Esophagus (tissue), 2 donors: ENCODE data around the gene TTC16. TPM values are rescaled to one million over a fixed set of nuclear protein-coding genes. Genes with fewer than 3 reads are reported as not detected.

Experiments
- H3K27ac ChIP-seq, 2 donors: one replicate each; pipeline ENCODE4 v1.5.1; 2013; ENCODE audit warnings: low read depth in 2 of 2, mild to moderate bottlenecking in 2 of 2, inconsistent platforms in 1 of 2, low read length in 1 of 2, moderate library complexity in 1 of 2
- H3K27me3 ChIP-seq, 2 donors: one replicate each; pipeline ENCODE4 v1.6.1; 2013; ENCODE audit warnings: low read length in 2 of 2, control low read depth in 1 of 2, mild to moderate bottlenecking in 1 of 2; ENCODE audit not compliant: insufficient read depth in 2 of 2, control insufficient read depth in 1 of 2
- H3K36me3 ChIP-seq, 2 donors: one replicate each; pipeline ENCODE4 v1.6.1; 2013; ENCODE audit warnings: low read length in 1 of 2; ENCODE audit not compliant: control insufficient read depth in 2 of 2, insufficient read depth in 2 of 2
- H3K4me1 ChIP-seq, 2 donors: one replicate each; pipeline ENCODE4 v1.6.1; 2013; ENCODE audit warnings: low read length in 1 of 2; ENCODE audit not compliant: control insufficient read depth in 2 of 2, insufficient read depth in 2 of 2
- H3K4me3 ChIP-seq, 2 donors: one replicate each; pipeline ENCODE4 v1.5.1; 2013; ENCODE audit warnings: low read length in 2 of 2, mild to moderate bottlenecking in 2 of 2, low read depth in 1 of 2, moderate library complexity in 1 of 2
- H3K9me3 ChIP-seq, 2 donors: one replicate each; pipeline ENCODE4 v1.6.1; 2013; ENCODE audit warnings: mild to moderate bottlenecking in 2 of 2, low read depth in 1 of 2, low read length in 1 of 2, moderate library complexity in 1 of 2; ENCODE audit not compliant: control insufficient read depth in 2 of 2, insufficient read depth in 1 of 2
- WGBS, 2 donors: extraction: QIAGEN DNeasy Blood & Tissue Kit; methylation state at CpG; one replicate each; pipeline ENCODE4 v1.1.7; 2013; 5-methylcytosine and 5-hydroxymethylcytosine counted together
- polyA plus RNA-seq, 2 donors: library from polyadenylated mRNA; stranded (reverse); fragments of 200-250 nt; gene quantifications; one replicate each; pipeline ENCODE4 v1.2.3, GENCODE V29; 2013
- donor health status: healthy with polysubstance abuse.
- donor health status: Bipolar disorder and iron deficiency.

Gene TTC16
- polyA plus RNA-seq, 2 donors, result 0.04 to 0.10 TPM

DNA sequence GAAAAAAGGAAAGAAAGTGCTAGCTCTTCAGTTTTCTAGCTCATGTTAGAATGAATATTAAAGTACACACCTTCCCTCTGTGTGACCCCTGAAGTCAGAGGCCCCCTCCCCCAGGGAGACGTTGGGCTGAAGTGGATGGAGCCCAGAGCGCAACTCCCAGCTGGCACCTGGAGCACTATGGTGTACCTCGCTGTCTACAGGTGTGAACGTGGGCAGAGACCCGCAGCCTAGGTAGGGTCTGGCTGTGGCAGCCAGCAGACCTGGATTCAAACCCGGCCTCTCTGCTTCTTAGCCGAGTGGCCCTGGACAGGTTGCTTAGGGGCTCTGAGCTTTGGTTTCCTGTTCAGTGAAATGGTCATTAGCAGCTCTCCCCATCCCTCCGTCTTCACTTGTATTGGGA lies 12.9 kb downstream of the TTC16 start:
- H3K4me3 ChIP-seq, result no peak overlapping the region
- no peak overlapping the region for H3K27ac ChIP-seq
- peaks cover 3 to 11% of the 10 kb centered on the region in 2 donors for H3K36me3 ChIP-seq
- no peaks in the 10 kb centered on the region for H3K9me3 ChIP-seq
- no peaks in the 10 kb centered on the region for H3K27me3 ChIP-seq
- 90 to 91% methylated on average over 8 of the region's 8 CpGs for WGBS, 2 donors
- H3K4me1 ChIP-seq, result peaks cover 2% of the 10 kb centered on the region in 2 donors

DNA sequence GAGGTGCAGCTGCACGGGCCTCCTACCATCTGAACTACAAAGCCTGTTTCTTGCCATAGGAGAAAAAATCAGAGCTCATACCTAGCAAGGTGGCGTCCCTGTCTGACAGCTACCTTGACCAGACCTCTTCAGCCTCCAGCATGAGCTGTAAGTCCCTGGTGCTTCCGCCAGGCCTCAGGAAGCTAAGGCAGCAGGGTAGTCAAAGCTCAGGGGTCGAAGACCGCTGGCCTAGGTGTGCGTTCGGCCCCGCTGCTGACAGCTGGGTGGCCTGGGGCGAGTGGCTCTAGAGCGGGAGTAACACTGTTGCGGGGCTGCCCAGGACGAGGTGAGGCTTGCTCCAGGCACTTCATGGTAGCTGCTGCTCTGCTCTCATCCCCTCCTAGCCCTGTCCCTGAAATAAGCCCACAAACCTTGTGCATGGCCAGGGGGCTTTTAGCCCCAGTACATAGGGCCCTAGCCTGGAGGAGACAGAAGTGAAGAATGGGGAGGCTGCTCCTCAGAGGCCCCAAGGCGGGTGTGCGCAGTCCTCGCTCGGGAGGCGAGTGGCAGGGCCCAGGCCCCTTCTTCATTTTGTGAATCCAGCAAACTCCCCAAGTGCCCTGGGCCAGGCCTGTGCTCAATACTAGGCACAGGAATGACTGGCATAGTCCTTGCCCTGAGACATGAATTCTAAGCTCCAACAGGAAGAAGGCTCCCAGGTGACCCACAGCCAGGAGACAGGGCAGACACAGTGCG lies 13.8 kb downstream of the TTC16 start:
- Histone ChIP-seq H3K27ac (no peak overlapping the region), H3K9me3 (no peaks in the 10 kb centered on the region), H3K4me1 (peaks cover 5 to 7% of the 10 kb centered on the region in 2 donors), H3K4me3 (no peak overlapping the region), H3K27me3 (no peaks in the 10 kb centered on the region), H3K36me3 (peaks cover 3 to 11% of the 10 kb centered on the region in 2 donors)
- WGBS, 2 donors, result 85 to 88% methylated on average over 18 of the region's 18 CpGs

DNA sequence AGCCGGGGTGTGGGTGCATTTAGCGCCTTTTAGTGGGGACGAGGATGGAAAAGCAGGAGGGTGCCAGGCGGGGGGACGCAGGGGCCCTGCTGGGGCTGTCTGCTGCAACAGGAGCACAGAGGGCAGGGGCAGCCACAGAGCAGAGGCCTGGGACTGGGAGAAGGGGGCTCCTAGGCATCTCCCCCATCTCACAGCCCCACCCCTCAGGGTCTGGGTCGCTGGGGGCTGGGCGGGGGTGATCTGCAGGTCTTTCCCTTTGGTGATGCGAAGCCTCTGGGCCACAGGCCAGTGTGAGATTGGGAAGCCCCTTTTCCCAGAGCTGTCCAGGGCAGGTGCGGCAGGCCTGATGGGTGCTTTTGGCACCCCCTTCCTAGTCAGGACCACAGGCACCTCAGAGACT lies 14.4 kb downstream of the TTC16 start:
- 85 to 87% methylated on average over 9 of the region's 9 CpGs for WGBS, 2 donors
- peaks cover 3 to 11% of the 10 kb centered on the region in 2 donors for H3K36me3 ChIP-seq
- no peaks in the 10 kb centered on the region for H3K27me3 ChIP-seq
- no peak overlapping the region for H3K4me3 ChIP-seq
- peaks cover 5 to 6% of the 10 kb centered on the region in 2 donors for H3K4me1 ChIP-seq
- no peaks in the 10 kb centered on the region for H3K9me3 ChIP-seq
- H3K27ac ChIP-seq, result no peak overlapping the region

DNA sequence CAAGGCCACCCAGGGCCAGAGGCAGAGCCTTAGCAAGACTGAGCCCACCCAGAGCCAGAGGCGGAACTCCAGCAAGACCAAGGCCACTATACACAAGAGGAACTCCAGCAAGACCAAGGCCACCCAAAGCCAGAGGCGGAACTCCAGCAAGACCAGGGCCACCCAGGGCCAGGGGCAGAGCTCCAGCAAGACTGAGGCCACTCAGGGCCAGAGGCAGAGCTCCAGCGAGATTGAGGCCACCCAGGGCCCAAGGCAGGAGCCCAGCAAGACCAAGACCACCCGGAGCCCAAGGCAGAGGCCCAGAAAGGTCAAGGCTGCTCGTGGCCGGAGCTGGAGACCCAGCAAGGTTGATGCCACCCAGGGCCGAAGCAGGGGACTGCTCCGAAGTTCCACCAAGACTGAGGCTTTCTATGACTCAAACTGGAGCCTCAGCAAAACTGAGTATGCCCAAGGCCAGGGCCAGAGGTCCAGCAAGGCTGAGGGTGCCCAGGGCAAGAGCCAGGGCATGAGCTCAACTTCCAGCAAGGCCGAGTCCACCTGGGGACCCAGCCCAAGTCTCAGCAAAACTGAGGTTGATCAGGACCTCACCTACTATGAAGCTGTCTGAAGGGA lies 15.0 kb downstream of the TTC16 start:
- WGBS, 2 donors, result 88 to 89% methylated on average over 9 of the region's 9 CpGs
- H3K9me3 ChIP-seq, result no peaks in the 10 kb centered on the region
- H3K36me3 ChIP-seq, result peaks cover 3 to 11% of the 10 kb centered on the region in 2 donors
- no peaks in the 10 kb centered on the region for H3K27me3 ChIP-seq
- peaks cover 5 to 6% of the 10 kb centered on the region in 2 donors for H3K4me1 ChIP-seq
- no peak overlapping the region for H3K27ac ChIP-seq
- H3K4me3 ChIP-seq, result no peak overlapping the region

DNA sequence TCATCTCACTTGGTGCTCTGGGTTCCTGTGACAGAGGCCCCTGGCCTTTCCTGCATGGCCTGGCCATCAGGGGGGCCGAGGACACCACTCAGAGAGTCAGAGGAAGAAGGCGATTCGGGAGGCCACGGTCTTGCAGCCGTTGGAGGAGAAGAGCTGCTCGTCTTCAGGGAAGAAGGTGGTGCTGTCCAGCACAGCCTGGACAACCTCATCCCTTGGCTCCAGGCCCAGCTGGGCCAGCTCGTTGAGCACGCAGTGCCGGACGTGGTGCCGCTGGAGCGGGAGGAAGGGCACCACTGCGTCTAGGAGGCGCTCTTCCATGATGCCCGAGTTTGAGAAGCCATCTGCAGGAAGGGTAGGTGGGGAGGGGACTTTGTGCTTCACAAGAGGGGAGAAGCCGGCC lies 16.1 kb downstream of the TTC16 start:
- no peak overlapping the region for H3K4me3 ChIP-seq

DNA sequence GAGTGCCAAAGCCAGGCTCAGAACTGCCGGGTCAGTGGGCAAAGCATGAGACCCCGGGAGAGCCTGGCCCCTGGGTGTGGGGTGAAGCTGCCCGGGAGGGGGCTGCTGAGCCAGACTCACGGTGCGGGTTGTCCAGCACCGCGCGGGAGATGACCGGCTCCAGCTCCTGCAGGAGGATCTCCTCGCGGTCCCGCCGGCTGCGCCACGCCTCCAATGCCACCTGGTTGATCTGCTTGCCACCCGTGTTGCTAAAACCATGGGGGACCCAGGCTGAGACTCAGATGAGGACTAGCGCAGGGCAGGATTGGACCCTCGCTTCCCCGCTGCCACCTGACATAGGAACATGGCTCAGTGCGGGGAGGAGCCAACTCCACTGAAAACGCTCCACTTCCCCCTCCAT lies 16.6 kb downstream of the TTC16 start:
- peaks cover 5 to 6% of the 10 kb centered on the region in 2 donors for H3K4me1 ChIP-seq
- no peak overlapping the region for H3K27ac ChIP-seq
- H3K36me3 ChIP-seq, result peaks cover 3 to 11% of the 10 kb centered on the region in 2 donors
- WGBS, 2 donors, result 95 to 97% methylated on average over 21 of the region's 21 CpGs
- no peaks in the 10 kb centered on the region for H3K27me3 ChIP-seq
- no peak overlapping the region for H3K4me3 ChIP-seq
- no peaks in the 10 kb centered on the region for H3K9me3 ChIP-seq

More for the DNA sequence above, 16.1 kb downstream of the TTC16 start:
- peaks cover 5 to 6% of the 10 kb centered on the region in 2 donors for H3K4me1 ChIP-seq
- WGBS, 2 donors, result 80 to 82% methylated on average over 16 of the region's 16 CpGs
- peaks cover 3 to 11% of the 10 kb centered on the region in 2 donors for H3K36me3 ChIP-seq
- H3K27ac ChIP-seq, result no peak overlapping the region
- H3K9me3 ChIP-seq, result no peaks in the 10 kb centered on the region
- H3K27me3 ChIP-seq, result no peaks in the 10 kb centered on the region

DNA sequence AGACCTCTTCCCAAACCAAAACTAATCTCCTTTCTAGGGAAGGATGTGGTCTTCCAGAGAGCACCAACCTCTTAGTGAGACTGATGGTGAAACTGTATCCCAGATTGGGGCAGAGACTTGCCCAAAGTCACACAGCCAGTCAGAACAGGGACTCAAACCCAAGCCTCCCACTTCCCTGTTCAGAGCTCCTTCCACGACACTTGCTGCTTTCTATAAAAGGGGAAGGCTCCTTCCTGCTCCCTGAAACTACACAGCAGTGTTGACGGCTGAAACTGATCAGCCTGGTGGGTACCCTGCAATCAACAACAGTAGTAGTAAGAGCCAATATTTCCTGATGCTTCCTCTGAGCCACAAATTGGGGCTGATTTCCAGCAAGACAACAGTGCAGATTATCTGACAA lies 17.7 kb downstream of the TTC16 start:
- H3K36me3 ChIP-seq, result peaks cover 3 to 11% of the 10 kb centered on the region in 2 donors
- H3K4me3 ChIP-seq, result no peak overlapping the region
- peaks cover 5 to 6% of the 10 kb centered on the region in 2 donors for H3K4me1 ChIP-seq
- 76 to 84% methylated on average over 2 of the region's 2 CpGs for WGBS, 2 donors
- H3K27ac ChIP-seq, result no peak overlapping the region
- no peaks in the 10 kb centered on the region for H3K9me3 ChIP-seq
- H3K27me3 ChIP-seq, result no peaks in the 10 kb centered on the region

DNA sequence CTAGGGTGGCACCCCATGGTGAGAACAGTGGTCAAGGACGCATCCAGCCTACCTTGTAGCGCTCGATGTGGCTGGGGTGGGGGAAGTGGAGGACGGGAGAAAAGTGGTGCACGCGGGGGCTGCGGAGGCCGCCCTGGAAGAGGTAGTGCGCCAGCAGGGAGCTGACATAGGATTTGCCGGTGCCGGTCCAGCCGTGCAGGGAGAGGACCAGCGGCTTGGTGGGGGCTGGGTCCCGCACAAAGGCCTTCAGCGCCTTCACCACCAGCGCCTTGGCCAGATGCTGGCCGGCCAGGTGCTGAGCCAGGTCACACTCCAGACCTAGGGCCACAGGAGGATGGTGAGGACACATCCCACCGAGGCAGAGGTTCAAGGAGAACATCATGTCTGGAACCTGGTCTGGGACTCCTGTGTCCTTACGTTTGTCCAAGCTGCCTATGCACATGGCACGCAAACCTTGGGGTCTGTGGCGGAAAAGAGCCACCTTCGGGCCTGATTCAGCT lies 18.4 kb downstream of the TTC16 start:
- H3K9me3 ChIP-seq, result no peaks in the 10 kb centered on the region
- no peaks in the 10 kb centered on the region for H3K27me3 ChIP-seq
- H3K4me1 ChIP-seq, result peaks cover 5 to 6% of the 10 kb centered on the region in 2 donors
- peak overlapping the region; percentile 94 to 98 for H3K27ac ChIP-seq
- H3K36me3 ChIP-seq, result peaks cover 3 to 11% of the 10 kb centered on the region in 2 donors
- 46 to 51% methylated on average over 22 of the region's 22 CpGs for WGBS, 2 donors
- peak overlapping the region; percentile 65 to 67 for H3K4me3 ChIP-seq

DNA sequence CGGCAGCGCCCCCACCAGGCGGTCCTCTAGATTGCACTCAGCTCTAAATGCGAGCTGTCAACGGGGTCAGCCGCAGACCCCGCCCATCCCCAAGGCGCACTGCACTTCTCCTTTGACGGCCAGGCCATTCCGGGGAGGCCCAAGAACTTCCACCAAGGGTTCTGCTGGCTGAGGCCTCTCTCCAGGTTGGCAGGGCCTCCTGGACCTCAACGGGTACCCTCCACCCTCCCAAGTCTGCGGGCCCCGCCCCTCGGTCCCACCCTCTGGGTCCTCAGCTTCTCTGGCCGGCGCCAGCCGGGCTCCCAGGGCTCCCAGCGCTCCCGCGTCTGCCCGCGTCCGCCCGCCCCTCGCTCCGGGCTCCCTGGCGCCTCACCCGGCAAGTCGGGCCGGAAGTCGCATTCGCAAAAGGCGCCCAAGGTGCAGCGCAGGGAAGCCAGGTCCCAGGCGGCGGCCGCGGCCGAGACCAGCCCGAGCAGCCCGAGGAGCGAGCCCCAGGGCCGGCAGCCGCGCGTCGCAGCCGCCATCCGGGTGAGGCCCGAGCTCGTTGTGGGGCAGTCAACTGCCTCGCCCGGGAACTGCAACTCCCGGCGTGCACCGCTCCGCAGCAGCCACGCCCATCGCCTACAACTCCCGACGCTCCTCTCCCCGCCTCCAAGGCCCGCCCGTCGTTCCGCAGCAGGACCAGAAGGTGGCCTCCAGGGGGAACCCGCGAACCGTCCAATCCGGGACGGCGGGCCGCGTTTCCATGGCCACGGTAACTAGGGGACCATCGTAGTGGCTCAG lies 19.1 kb downstream of the TTC16 start, which contains the start of gene TOR2A:
TSS of gene TOR2A (minus strand) at position 548 of the 783 bp plus-strand sequence. CDS start at position 524, 24 bp downstream.
- no peaks in the 10 kb centered on the region for H3K9me3 ChIP-seq
- peaks cover 3 to 11% of the 10 kb centered on the region in 2 donors for H3K36me3 ChIP-seq
- H3K27ac ChIP-seq, result peak within 1 kb of the TSS; percentile 94 to 98
- 0 to 1% methylated on average over 69 to 76 of the region's 76 CpGs for WGBS, 2 donors
- peak within 1 kb of the TSS; percentile 65 to 67 for H3K4me3 ChIP-seq
- peaks cover 5 to 6% of the 10 kb centered on the region in 2 donors for H3K4me1 ChIP-seq
- H3K27me3 ChIP-seq, result no peaks in the 10 kb centered on the region
